Epithelial cell of esophagus (primary cell): Measurements from ENCODE around the gene C16orf96.

Experiments used
- DNase-seq: peaks from one replicate; pipeline ENCODE4 v3.0.0; 2010; ENCODE audit warnings: low read depth
- H3K4me3 ChIP-seq: 2 replicates; pipeline ENCODE4 v1.5.1; 2011; ENCODE audit warnings: mild to moderate bottlenecking, low read length, control low read depth
- TF ChIP-seq, protein P1 (sequence below): IDR thresholded peaks from 2 replicates; pipeline ENCODE4 v1.5.1; 2011; ENCODE audit warnings: low read depth, mild to moderate bottlenecking, low read length, control low read depth, inconsistent platforms; ENCODE audit not compliant: insufficient read depth; ENCODE audit errors: missing control alignments

The C16orf96 gene

DNA sequence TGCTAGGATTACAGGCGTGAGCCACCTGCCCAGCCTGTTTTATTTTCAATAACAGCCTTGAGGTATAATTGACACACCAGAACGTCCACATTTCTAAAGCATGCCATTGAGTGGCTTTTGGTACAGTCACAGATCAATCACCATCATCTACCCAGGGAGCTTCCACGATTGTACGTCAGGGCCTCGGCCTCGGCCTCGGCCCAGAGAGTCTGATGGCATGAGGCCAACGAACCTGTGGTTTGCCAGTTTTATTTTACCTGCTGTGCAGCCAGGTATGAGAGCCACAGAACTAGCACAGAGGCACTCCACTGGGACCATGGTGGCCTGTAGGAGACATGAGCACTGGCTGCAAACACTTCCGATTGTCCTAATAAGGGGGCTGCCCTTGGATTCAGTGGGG lies 50.2 kb downstream of the C16orf96 start:
- H3K4me3 ChIP-seq = no peak overlapping the region
- peak; percentile 31 for DNase-seq
- TF ChIP-seq, protein P1, sequence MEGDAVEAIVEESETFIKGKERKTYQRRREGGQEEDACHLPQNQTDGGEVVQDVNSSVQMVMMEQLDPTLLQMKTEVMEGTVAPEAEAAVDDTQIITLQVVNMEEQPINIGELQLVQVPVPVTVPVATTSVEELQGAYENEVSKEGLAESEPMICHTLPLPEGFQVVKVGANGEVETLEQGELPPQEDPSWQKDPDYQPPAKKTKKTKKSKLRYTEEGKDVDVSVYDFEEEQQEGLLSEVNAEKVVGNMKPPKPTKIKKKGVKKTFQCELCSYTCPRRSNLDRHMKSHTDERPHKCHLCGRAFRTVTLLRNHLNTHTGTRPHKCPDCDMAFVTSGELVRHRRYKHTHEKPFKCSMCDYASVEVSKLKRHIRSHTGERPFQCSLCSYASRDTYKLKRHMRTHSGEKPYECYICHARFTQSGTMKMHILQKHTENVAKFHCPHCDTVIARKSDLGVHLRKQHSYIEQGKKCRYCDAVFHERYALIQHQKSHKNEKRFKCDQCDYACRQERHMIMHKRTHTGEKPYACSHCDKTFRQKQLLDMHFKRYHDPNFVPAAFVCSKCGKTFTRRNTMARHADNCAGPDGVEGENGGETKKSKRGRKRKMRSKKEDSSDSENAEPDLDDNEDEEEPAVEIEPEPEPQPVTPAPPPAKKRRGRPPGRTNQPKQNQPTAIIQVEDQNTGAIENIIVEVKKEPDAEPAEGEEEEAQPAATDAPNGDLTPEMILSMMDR = no peak

DNA sequence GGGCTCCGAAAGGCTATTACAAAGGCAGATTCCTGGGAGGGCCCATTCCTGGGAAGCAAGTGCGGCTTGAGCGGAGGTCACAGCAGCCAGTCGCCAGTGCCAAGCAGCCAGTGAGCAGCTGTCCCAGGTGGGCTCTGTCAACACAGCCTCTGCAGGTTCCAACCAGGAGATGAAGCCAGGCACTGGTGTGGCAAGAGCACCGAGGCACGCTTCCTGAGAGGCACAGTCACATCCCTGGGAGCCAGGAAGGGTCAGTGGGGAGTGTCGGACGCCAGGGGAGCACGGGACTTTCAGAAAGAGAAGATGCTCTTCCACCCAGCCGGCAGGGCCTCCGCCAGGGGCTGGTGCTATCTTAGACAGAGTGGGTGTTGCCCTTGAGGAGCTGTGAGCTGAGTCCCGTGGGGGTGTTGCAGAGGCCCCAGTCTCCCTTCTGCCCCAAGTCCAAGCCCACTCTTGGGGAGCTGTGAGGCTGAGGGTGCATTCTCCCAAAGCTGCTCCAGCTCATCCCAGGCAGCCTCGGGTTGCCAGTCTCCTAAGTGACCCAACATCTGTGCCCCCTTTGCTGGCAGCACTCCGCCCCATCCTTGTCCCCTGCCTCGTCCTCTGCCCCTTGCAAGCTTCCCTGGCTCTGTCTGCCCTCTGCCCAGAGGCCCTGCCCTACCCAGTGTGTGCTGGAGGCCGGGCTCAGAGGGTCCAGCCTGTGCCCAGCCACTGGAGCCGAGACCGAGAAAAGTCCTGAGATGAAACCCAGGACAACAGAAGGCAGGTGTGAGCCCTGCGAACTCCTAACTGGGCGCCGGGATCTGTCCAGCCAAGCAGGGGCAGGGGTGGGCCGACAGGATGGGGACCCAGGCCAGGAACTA lies 51.9 kb downstream of the C16orf96 start:
- TF ChIP-seq, protein P1 = no peak
- DNase-seq = no peak
- no peak overlapping the region for H3K4me3 ChIP-seq

DNA sequence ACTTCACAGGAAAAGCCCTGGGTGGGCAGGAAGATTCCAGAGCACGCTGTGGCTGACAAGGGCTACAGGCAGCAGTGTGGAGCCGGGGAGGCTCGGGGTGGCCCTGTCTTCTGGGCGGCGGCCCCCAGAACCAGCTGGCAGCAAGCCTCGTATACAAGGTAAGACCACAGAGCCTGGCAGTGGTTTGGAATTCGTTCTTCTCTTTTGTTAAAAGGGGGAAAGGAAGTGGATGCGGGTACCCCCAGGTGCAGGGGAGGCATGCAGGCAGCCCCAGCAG lies 52.5 kb downstream of the C16orf96 start:
- DNase-seq = no peak
- TF ChIP-seq, protein P1 = no peak
- no peak overlapping the region for H3K4me3 ChIP-seq

GRCh38 chr16:4609200-4610010 lies 53.3 kb downstream of the C16orf96 start:
- TF ChIP-seq, protein P1 = no peak
- H3K4me3 ChIP-seq = no peak overlapping the region
- no peak for DNase-seq

DNA sequence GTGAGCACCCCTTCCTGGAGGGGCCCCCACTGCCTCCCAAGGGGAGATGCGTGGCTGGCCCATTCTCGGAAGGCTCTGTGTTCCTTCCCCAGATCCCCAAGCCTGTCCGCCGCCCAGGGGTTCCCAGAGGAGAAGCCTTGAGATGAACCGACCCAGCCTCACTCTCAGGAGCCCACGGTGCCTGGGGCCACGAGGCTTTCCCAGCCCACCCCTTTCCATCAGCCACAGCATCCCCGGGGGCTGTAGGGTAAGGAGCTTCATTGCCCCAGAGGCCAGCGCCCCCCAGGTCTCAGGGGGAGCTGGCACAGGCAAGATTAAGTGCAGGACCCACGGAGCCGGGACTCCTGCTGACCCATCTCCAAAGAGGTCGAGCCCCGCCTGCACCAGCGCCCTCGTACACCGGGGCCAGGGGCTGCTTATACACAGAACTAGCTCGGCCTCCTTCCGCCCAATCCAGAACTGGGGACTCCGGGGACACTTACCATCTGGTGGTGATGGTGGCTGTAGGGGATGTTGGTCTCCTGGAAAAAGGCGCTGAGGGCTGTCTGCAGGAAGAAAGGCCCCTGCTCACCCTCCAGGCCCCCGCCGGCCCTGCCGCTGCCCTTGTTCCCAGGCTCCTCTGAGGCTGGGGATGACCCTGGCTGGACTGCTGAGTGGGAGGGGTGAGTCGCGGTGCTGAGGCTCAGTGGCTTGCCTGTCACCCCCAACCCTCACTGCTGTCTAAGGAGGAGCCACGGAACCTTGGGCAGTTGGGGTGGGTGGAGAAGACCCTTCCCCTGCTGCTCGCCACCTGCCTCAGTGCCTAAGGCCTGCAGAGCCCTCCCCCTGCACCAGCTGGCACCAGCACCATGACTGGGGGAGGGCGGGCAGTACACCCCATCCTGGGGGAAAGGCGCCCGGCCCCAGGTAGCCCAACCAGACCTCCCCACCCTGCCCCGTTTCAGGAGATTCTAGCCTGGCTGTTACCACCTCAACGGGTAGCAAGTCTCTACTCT lies 54.2 kb downstream of the C16orf96 start:
- TF ChIP-seq, protein P1 = no peak
- no peak for DNase-seq
- H3K4me3 ChIP-seq = no peak overlapping the region

DNA sequence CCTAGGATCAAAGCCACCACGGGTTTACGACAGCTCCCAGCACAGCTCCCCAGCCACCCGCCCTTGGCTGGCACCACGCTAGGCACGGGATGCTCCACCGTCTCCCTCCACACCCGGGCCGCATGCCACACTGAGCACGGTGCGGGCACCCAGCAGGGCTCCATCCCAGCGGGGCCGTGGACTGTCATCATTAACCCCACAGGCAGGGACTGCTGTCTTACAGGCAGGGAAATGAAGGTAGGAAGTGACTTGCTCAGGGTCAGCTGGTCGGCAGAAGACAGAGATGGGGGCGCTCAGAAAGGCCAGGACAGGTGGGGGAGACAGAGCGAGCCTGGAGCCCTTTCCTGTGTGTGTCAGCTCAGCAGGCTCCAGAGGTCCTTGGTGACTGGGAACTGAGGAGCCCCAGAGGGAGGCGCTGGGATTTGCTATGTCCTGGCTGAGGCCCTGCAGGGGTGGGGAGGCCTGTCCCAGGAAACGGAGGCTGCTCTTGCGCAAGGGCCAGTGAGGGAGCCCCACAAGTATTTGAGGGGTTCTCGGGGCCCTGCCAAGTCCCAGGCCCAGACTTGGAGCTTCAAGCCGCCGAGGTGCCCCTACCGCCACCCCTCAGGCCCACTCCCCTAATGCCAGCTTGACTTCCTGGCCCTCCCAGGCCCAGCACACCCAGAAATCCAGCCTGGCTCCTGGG lies 55.3 kb downstream of the C16orf96 start:
- DNase-seq = peak; percentile 72
- TF ChIP-seq, protein P1 = no peak

More for the DNA sequence above, 55.3 kb downstream of the C16orf96 start:
- no peak overlapping the region for H3K4me3 ChIP-seq
